Measurements from ENCODE around the gene CLSTN1.
"Not testable (repeated sequence)": the region's sequence is repeated elsewhere in the genome, so short reads cannot be mapped to it uniquely, and the experiment has no call there.

CLSTN1 gene

GRCh38 chr1:9749361-9749760 is 74.4 kb downstream of the CLSTN1 start:
- no peak overlapping the region for H3K4me3 Mint-ChIP-seq
- H3K36me3 Mint-ChIP-seq = peaks cover 3% of the 10 kb centered on the region
- no peaks in the 10 kb centered on the region for H3K9me3 Mint-ChIP-seq
- no peak overlapping the region for H3K27ac Mint-ChIP-seq
- no peaks in the 10 kb centered on the region for H3K27me3 Mint-ChIP-seq
- H3K4me1 Mint-ChIP-seq = no peaks in the 10 kb centered on the region

GRCh38 chr1:9748391-9748790 is 75.4 kb downstream of the CLSTN1 start:
- not testable (repeated sequence) for H3K4me1 Mint-ChIP-seq, H3K36me3 Mint-ChIP-seq, H3K27me3 Mint-ChIP-seq, H3K27ac Mint-ChIP-seq, H3K9me3 Mint-ChIP-seq, H3K4me3 Mint-ChIP-seq

- H3K4me1 Mint-ChIP-seq = no peaks in the 10 kb centered on the region
- H3K27me3 Mint-ChIP-seq = no peaks in the 10 kb centered on the region
- H3K9me3 Mint-ChIP-seq = no peaks in the 10 kb centered on the region
- H3K36me3 Mint-ChIP-seq = peaks cover 3% of the 10 kb centered on the region
- no peak overlapping the region for H3K27ac Mint-ChIP-seq
- H3K4me3 Mint-ChIP-seq = no peak overlapping the region
Measured at GRCh38 chr1:9746651-9747050, 77.1 kb downstream of the CLSTN1 start.

- Mint-ChIP-seq H3K27me3 (no peaks in the 10 kb centered on the region), H3K27ac (no peak overlapping the region), H3K4me3 (no peak overlapping the region), H3K4me1 (no peaks in the 10 kb centered on the region), H3K9me3 (no peaks in the 10 kb centered on the region), H3K36me3 (peaks cover 3% of the 10 kb centered on the region)
Measured at GRCh38 chr1:9746211-9746610, 77.6 kb downstream of the CLSTN1 start.

- Mint-ChIP-seq H3K4me3 (no peak overlapping the region), H3K27me3 (no peaks in the 10 kb centered on the region), H3K4me1 (no peaks in the 10 kb centered on the region), H3K27ac (no peak overlapping the region), H3K9me3 (no peaks in the 10 kb centered on the region), H3K36me3 (peaks cover 1% of the 10 kb centered on the region)
Measured at GRCh38 chr1:9744106-9744799, 79.5 kb downstream of the CLSTN1 start.

- H3K4me1 Mint-ChIP-seq = peaks cover 27% of the 10 kb centered on the region
- no peaks in the 10 kb centered on the region for H3K27me3 Mint-ChIP-seq
- peak overlapping the region; percentile 30 for H3K27ac Mint-ChIP-seq
- peak overlapping the region; percentile 26 for H3K4me3 Mint-ChIP-seq
- H3K36me3 Mint-ChIP-seq = peaks cover 11% of the 10 kb centered on the region
- no peaks in the 10 kb centered on the region for H3K9me3 Mint-ChIP-seq
Measured at GRCh38 chr1:9737671-9738070, 86.1 kb downstream of the CLSTN1 start.

GRCh38 chr1:9737057-9737456 is 86.7 kb downstream of the CLSTN1 start:
- peaks cover 13% of the 10 kb centered on the region for H3K36me3 Mint-ChIP-seq
- H3K9me3 Mint-ChIP-seq = no peaks in the 10 kb centered on the region
- H3K4me1 Mint-ChIP-seq = peaks cover 30% of the 10 kb centered on the region
- H3K27ac Mint-ChIP-seq = no peak overlapping the region
- no peaks in the 10 kb centered on the region for H3K27me3 Mint-ChIP-seq
- H3K4me3 Mint-ChIP-seq = no peak overlapping the region

- no peaks in the 10 kb centered on the region for H3K27me3 Mint-ChIP-seq
- peaks cover 38% of the 10 kb centered on the region for H3K4me1 Mint-ChIP-seq
- no peak overlapping the region for H3K27ac Mint-ChIP-seq
- H3K4me3 Mint-ChIP-seq = no peak overlapping the region
- H3K9me3 Mint-ChIP-seq = no peaks in the 10 kb centered on the region
- H3K36me3 Mint-ChIP-seq = peaks cover 19% of the 10 kb centered on the region
Measured at GRCh38 chr1:9736241-9736640, 87.5 kb downstream of the CLSTN1 start.

- Mint-ChIP-seq H3K4me1 (peaks cover 42% of the 10 kb centered on the region), H3K27me3 (no peaks in the 10 kb centered on the region), H3K36me3 (peaks cover 19% of the 10 kb centered on the region), H3K4me3 (no peak overlapping the region), H3K27ac (no peak overlapping the region), H3K9me3 (no peaks in the 10 kb centered on the region)
Measured at GRCh38 chr1:9735800-9736199, 88.0 kb downstream of the CLSTN1 start.

GRCh38 chr1:9733160-9733789 is 90.5 kb downstream of the CLSTN1 start:
- Mint-ChIP-seq H3K36me3 (peaks cover 27% of the 10 kb centered on the region), H3K9me3 (no peaks in the 10 kb centered on the region), H3K4me3 (no peak overlapping the region), H3K27me3 (no peaks in the 10 kb centered on the region), H3K27ac (no peak overlapping the region), H3K4me1 (peaks cover 63% of the 10 kb centered on the region)

- peaks cover 28% of the 10 kb centered on the region for H3K36me3 Mint-ChIP-seq
- no peaks in the 10 kb centered on the region for H3K27me3 Mint-ChIP-seq
- no peak overlapping the region for H3K4me3 Mint-ChIP-seq
- H3K9me3 Mint-ChIP-seq = no peaks in the 10 kb centered on the region
- H3K27ac Mint-ChIP-seq = no peak overlapping the region
- peaks cover 63% of the 10 kb centered on the region for H3K4me1 Mint-ChIP-seq
Measured at GRCh38 chr1:9732123-9732971, 91.4 kb downstream of the CLSTN1 start.

- Mint-ChIP-seq H3K4me1 (peaks cover 66% of the 10 kb centered on the region), H3K36me3 (peaks cover 31% of the 10 kb centered on the region), H3K9me3 (no peaks in the 10 kb centered on the region), H3K27me3 (no peaks in the 10 kb centered on the region), H3K4me3 (no peak overlapping the region), H3K27ac (peak overlapping the region; percentile 71)
Measured at GRCh38 chr1:9731561-9731960, 92.2 kb downstream of the CLSTN1 start.

- peaks cover 31% of the 10 kb centered on the region for H3K36me3 Mint-ChIP-seq
- no peaks in the 10 kb centered on the region for H3K9me3 Mint-ChIP-seq
- H3K27me3 Mint-ChIP-seq = no peaks in the 10 kb centered on the region
- no peak overlapping the region for H3K27ac Mint-ChIP-seq
- H3K4me3 Mint-ChIP-seq = no peak overlapping the region
- H3K4me1 Mint-ChIP-seq = peaks cover 68% of the 10 kb centered on the region
Measured at GRCh38 chr1:9731051-9731537, 92.7 kb downstream of the CLSTN1 start.

- peak overlapping the region; percentile 84 for H3K27ac Mint-ChIP-seq
- no peaks in the 10 kb centered on the region for H3K27me3 Mint-ChIP-seq
- no peaks in the 10 kb centered on the region for H3K9me3 Mint-ChIP-seq
- H3K4me1 Mint-ChIP-seq = peaks cover 68% of the 10 kb centered on the region
- peak overlapping the region; percentile 23 for H3K4me3 Mint-ChIP-seq
- H3K36me3 Mint-ChIP-seq = peaks cover 31% of the 10 kb centered on the region
Measured at GRCh38 chr1:9730096-9730901, 93.5 kb downstream of the CLSTN1 start.

- Mint-ChIP-seq H3K4me1 (peaks cover 75% of the 10 kb centered on the region), H3K9me3 (no peaks in the 10 kb centered on the region), H3K4me3 (no peak overlapping the region), H3K36me3 (peaks cover 34% of the 10 kb centered on the region), H3K27me3 (no peaks in the 10 kb centered on the region), H3K27ac (no peak overlapping the region)
Measured at GRCh38 chr1:9729523-9729922, 94.2 kb downstream of the CLSTN1 start.
